SHP77 (cell line): ENCODE results near the gene TSPEAR.

Source experiments
- DNase-seq, 2 experiments: peaks; one replicate each; lab custom pipeline; 2025; lab: John Stamatoyannopoulos, UW

TSPEAR gene

DNA sequence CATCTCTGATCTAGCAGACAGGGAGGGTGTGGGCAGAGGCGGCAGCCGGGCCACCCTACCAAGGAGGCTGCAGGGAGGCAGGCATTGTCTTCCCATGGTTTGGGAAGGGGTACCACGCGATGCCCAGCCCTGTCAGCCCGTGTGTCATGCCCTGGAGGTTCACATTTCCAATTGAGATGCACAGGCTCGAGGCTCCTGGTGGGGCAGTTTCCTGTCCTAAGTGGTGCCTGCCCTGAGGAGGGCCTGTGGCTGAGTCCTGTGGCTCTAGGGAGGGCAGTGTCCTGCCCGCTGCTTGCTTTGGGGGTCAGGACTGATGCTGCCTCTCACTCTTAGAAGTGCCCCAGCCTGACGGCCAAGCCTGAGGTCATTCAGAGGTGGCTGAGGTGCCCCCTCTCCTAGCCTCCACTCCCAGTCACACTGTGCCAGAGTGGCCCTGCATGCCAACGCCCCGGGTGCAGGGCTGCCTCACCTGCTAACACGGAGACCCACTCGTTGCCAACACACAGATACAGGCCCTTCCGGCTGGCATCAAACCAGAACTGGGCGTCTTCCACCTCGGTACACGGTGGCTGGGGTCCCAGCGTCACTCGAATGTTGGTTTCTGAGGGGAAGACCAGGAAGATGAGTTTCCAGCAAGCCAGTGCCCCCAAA is 183.3 kb downstream of the TSPEAR start:
- no peak for DNase-seq

DNA sequence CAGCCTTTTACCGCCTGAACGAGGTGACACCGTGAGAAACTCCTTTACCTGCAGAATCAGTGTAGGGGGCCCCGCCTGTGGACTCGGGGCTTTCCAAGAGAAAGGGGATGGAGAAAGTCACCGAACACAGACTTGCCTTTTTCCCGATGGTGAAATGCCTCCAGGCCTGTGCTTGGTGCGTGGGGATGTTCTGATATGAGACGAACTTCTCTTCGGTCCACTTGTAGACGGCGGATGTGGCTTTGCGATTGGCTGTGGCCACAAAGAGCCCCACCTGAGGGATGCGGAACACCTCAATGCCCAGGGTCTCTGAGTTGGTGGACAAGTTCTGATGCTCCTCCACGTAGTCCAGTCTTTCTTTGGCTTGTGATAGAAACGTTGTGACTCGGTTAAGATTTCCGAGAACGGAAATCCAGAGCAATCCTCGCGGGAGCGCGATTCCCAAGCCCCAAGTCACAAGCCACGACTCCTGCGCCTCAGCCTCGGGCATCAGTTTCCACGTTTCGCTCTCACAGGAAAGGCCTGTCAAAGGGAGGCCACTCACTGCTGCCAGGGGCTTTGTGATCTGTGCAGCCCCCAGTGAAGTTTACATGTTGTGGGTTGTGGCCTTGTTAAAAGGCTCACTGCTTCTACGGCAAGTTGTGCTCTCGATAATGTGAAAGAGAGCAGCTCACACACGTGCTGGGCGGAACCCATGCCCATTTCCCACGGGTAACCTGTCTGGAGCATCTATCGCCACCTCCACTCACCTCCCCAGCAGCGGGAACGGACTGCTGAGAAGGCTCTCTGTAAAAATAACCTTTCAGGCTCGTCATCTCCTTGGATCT is 184.0 kb downstream of the TSPEAR start:
- no peak for DNase-seq

DNA sequence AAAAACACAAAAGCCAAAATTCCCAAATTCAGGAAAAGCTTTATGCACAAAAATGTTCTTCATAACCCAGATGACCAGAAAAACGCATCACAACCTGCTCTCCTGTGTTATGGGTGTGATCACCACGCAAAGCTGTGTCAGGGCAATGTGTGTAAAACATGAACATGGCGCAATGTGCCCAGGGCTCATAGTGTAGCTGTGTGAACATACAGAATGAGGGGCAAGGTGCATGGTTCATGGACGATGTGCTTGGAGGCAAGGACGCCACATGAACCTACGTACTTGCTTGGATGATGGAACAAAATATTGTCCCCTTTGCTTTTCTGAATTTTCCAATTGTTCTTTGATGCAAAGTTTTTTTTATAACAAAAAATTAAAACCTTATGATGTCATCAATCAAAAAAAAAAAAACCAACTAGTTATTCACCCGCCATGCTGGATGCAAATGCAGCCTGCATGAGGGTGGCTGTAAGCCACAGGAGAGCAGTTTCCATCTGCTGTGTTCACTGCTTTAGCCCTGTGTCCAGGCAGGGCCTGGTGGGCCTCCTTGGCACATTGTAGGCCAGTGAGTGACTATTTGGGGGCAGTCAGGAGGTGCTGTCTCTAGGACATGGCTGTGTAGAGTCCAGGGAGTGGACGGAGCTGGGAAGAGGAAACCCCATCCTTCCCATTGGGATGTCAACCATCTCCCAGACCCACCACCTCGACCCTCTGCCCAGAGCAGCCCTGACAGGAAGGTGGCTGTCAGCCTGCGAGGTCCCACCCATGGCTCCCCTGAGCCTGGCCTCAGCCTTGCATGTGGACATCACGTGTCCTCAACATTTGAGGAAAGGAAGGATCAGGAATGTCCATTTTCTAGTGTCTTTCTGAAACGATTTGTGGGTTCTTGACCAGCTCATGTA is 185.0 kb downstream of the TSPEAR start:
- no peak for DNase-seq

DNA sequence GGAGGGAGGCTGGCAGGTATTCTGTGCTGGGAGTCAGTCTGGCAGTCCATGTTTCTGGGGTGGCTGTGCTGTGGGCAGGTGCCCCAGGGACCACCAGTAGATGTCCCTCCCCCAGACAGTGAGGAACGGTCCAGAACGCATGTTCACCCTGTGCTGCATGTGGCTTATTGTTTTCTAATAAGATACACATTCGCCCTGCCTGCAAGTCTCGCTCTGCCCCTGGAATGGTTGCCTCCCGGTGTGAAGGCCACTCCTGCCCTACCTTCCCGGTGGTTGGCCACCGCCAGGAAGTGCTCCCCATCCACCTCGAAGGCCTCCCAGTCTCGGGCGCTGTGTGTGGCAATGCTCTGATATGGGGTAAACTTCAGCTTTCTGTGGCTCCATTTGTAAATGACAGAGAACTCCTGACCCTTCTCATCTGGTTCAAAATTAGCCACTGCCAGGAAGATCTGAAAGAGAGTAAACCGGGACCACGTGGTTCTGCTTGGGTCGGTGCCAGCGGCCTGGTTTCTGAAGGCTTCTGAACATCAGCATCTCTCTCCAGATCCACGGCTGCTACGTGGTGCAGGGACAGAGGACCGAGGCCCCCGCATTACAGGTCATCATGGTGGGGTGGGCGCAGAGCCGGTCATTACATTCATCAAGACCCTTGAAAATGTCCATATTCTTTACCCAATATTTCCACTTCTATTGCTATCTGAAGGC is 185.8 kb downstream of the TSPEAR start:
- DNase-seq = no peak

DNA sequence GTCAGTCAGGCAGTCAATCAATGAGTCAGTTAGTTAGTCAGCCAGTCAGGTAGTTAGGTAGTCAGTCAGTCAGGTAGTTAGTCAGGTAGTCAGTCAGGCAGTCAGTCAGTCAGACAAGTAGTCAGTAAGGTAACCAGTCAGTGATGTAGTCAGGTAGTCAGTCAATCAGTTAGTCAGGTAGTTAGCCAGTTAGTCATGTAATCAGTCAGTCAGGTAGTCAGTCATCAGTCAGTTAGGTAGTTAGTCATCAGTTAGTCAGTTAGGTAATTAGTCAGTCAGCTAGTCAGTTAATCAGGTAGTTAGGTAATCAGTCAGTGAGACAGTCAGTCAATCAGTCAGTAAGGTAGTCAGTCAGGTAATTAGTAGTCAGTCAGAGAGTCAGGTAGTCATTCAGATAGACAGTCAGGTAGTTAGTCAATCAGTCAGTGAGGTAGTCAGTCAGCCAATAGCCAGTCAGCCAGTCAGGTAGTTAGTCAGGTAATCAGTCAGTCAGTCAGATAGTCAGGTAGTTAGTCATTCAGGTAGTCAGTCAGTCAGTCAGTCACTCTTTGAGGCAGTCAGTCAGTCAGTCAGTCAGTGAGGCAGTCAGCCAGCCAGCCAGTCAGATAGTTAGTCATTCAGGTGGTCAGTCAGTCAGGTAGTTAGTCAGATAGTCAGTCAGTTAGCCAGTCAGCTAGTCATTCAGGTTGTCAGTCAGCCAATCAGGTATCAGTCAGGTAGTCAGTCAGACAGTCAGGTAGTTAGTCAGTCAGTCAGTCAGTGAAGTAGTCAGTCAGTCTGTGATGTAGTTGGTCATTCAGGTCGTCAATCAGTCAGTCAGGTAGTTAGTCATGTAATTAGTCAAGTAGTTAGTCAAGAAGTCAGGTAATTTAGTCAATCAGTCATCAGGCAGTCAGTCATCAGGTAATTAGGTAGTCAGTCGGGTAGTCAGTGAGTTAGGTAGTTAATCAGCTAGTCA is 186.7 kb downstream of the TSPEAR start:
- DNase-seq = no peak

DNA sequence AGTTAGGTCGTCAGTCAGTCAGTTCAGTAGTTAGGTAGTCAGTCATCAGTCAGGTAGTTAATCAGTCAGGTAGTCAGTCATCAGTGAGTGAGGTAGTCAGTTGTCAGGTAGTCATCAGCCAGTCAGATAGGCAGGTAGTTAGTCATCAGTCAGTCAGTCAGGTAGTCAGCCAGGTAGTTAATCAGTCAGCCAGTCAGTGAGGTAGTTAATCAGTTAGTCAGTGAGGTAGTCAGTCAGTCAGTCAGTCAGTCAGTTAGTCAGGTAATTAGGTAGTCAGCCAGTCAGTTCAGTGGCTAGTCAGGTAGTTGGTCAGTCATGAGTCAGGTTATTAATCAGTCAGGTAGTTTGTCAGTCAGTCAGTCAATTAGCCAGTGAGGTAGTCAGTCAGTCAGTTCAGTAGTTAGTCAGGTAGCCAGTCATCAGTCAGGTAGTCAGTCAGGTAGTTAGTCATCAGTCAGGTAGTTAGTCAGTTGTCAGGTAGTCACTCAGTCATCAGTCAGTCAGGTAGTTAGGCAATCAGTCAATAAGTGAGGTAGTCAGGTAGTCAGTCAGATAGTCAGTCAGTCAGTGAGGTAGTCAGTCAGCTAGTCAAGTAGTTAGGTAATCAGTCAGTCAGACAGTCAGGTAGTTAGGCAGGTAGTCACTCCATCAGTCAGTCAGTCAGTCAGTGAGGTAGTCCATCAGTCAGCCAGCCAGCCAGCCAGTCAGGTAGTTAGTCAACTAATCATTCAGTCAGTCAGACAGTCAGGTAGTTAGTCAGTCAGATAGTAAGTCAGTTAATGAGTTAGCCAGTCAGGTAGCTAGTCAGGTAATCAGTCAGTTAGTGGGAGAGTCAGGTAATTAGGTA is 187.6 kb downstream of the TSPEAR start:
- DNase-seq = no peak

DNA sequence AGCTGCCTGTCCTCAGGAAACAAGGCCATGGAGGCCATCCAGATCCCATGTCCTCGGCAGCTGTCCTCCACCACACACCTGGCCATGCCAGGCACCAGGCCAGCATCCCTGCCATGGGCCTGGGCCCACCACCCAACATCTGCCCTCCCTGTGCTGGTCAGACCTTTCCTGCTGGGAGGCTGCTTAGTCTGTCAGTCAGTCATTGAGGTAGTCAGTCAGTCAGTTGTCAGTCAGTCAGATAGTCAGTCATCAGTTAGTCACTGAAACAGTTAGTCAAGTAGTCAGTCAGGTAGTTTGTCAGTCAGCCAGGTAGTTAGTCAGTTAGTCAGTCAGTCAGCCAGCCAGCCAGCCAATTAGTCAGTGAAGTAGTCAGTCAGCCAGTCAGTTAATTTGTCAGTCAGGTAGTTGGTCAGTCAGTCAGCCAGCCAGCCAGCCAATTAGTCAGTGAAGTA is 188.6 kb downstream of the TSPEAR start:
- DNase-seq = peak in 1 of 2 experiments; percentile 13

DNA sequence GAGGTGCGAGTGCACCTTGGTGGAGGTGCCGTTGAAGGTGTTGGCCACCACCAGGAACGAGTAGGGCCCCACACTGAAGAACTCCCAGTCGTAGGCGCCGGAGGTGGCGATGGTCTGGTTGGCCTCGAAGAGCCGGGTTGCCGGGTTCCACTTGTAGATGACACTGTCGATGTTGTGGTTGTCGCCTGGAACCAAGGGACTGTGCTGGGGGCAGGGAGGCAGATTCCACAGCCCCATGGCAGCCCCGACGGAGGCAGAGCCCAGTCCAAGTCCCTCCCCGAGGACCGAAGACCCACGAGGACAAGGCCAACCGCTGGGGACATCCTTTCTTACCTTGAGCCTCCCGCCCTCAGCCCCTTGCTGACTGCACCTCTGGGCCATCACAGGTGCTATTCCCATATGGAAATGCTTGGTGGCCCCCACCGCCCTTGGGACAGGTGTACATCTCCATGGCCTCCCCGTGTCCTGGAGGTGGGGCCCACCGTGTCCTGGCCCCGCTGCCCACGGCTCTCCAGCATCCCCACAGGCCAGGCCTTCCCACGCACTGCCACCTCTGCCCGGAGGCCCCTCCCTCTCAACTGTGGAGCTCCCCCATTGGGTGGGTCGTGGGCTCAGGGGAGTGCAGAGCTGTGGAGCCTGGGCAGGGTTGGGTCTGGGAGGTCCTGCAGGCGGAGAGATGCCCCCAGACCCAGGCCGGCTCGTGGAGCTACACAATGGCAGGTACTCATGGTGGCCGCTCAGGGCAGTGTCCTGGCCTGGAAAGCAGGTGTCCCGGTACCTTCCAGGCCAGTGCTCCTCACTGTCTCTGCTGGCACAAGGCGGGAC is 189.2 kb downstream of the TSPEAR start:
- DNase-seq = no peak

DNA sequence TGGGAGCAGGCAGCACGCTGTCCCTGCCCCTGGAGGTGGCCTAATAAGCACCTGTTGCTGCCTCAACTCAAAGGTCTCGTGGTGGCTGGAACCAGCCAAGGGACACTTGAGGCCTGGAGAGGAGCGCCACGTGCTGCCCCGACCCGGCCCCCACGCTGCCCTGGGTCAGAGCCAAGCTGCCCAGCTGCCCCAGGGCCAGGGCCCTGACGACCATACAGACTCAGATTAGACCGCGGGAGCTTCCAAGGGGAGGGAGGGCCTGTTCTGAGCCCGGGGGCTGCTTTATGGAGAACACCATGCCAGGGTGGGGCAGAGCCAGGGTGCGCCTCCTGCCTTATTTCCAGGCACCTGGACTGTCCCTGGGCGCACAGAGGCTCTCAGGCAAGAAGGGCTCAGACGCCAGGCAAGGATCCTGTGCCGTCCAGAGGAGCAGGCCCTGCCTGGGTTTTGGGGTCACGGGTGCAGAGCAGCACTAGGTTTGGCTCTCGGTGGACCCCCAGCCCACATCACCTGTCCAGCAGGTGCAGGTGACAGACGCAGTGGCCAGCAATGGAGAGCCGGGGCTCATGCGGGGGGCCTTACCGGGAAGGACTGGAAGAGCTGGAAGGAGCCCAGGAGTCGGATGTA is 190.0 kb downstream of the TSPEAR start:
- DNase-seq = no peak

DNA sequence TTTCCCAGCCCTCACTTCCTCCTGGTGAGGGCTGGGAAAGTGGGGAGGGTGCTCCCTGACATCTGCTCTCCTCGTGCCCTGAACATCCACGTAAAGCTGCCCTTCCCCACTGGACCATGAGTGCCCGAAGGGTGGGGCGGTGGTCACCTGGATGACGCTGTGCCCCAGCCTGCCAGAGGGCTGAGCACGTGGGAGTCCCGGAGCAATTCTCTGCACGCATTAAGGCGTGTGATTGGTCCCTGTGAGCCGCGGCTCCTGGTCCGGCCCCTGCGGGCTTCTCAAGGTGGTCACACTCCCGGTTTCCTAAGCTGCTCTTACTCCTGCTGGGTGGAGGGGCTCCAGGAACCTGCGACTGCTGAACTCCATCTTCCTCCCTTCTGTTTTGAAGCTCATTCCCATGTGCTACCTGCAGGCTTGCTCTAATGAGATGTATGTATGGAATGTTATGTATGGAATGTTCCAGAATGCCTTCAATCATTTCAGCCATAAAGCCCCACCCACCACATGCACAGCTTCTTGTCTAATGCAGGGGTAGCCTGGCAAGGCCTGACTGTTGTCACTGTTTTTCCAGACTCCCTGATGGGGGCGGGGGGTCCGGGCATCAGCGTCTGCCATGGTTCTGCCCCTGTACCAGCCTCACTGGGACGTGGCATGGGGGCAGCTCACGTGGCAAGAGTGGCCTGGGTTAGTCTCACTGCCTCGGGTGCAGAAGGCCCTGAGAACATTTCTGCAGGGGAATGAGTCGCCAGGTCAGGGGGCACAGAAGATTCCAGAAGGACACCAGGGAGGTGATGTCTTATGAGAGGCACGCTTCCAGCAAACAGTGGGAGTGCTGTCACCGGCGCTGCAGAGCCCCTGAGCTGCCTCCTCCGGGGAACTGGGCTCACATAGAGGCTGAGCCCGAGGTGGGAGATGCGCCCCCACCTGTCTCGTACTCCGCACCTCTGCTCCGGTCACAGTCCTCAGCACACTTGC is 190.8 kb downstream of the TSPEAR start:
- DNase-seq = no peak

DNA sequence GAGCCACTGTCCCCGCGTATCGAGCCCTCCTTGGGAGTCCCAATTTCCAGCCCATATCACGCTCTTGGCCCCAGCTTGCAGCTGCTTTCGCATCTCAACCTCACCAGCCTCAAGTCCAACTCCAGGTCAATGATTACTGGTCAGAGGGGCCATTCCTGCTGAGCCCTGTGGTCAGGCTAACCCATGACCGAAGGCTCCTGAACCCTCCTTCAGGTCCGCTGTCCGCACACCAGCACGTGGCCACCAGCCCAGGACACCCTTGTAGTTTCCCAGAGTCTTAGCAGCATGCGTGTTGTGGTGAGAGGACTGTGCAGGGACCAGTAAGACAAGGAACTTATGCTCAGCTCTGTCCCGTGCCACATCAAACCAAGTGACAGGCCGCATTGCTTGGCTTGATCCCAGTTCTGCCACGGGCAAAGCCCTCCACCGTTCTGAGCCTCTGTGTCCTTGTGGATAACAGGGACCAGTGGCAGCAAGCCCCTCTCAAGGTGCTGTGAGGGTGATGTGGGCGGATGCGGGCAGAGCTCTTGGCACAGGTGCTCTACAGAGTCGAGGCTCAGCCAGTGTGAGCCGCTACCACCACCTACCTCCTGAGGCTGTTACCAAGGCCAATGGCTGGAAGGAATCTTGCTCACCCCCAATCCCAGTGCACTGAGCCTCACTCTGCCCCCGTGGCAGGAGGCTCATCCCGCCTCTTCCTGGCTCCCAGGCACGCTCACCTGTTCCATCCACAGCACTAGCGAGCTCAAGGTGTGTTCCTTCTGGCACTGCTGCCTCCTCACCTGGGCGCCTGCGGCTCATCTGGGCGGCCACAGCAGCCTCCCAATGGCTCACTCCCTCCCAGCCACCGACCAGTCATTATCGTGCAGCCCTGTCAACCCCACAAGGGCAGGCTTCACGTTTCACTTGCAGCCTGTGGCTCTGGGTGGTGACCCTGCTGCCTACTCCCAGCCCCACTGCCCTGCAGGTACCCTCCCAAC is 191.7 kb downstream of the TSPEAR start:
- no peak for DNase-seq

DNA sequence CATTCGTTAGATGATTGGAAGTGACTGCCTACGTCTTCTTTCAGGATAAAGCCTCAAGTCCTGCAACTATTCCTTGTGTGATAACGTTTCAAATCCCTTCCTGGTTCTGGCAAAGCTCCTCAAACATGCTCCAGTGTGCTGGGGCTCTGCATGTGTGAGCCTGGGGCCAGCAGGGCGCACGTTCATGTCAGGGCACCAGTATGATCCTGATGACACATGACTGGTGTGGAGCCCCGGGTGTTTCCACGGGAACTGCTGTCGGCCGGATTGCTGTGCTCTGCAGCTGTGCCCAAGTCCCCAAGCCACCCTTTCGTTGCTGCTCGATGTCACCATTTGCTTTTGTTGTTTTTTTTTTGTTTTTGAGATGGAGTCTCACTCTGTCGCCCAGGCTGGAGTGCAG is 192.7 kb downstream of the TSPEAR start:
- no peak for DNase-seq

DNA sequence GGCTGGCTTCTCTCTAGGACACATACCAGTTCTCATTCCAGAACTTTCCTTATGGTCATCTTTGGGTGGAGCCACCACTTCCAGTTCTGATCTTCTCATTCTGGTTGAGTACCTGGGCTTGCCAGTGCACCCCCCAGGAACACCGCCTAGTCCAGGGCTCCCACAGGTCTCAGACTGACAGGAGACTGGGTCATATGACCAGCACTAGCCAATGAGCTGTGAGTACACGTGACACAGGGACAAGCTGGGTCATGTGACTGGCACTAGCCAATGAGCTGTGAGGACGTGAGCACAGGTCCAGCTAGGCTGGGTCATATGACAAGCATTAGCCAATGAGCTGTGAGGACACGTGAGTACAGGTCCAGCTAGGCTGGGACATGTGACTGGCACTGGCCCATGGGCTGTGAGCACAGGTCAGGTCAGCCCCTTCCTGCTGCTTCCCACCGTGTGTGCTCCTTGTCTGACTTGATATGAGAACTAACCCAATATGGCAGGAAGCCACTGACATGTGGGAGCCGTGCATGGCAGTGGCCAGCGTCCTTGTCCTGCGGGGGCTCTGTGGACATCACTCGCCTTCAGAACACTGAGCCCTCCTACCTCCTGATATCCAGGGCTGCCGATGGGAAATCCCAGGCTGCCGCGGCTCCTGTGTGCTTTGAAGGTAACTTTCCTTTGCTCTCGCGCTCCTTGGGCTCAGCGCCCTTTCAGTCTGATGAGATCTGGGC is 194.0 kb downstream of the TSPEAR start:
- peak; percentile 99 for DNase-seq

DNA sequence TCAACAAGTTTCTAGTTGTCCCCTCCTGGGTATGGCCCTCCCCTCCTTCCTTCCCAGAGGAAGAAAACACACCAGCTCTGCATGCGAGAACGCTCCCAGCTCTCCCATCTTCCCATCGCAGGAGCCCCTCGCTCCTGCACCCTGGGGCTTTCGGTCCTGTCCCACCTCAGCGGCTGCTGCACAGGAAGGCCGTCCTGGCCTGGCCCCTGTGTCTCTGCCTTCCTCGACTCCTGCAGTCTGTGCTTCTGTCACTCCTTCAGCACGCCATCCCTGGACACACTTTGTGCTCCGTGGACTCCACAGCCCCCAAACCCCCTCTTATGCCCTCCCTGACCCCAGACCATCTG is 194.6 kb downstream of the TSPEAR start:
- DNase-seq = no peak

DNA sequence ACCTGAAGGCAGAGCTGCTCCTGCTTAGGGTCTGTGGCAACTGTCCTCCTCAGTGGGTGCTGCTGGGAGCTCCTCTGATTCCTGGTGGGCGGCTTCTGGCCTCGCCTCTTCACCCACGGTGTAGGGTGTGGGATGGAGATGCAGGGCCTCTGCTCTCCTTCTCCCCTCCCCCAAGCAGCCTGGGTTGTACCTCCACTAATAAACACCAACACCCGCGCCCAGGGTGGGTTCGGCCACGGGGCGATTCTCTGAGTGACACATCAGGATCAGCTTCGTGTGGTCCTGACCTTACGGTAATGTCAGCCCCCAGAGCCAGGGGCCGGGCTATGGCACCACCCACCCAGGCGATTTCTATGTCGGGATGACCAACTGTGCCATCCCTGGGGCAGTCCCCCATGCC is 195.0 kb downstream of the TSPEAR start:
- DNase-seq = no peak
